ENCODE measurements around the gene IQCB1.

- TF ChIP-seq CTCF (IDR thresholded peaks at IDR 0.05) (no peak), CHD2 (IDR thresholded peaks at IDR 0.05; ENCODE audit: low read length, partially characterized antibody) (no peak)
Observed at GRCh38 chr3:121769246-121769645, 65.6 kb downstream of the IQCB1 start.

Measured in SK-N-SH (cell line).